HG03378 (cell line): Measurements from ENCODE around the gene ARFGAP1.

ENCODE experiments used
- ATAC-seq: cut with Tn5 transposase; IDR thresholded peaks from one replicate; pipeline ENCODE4 v1.9.1; 2021; ENCODE audit warnings: mild to moderate bottlenecking, moderate library complexity; ENCODE audit not compliant: unreplicated experiment

ARFGAP1 gene

DNA sequence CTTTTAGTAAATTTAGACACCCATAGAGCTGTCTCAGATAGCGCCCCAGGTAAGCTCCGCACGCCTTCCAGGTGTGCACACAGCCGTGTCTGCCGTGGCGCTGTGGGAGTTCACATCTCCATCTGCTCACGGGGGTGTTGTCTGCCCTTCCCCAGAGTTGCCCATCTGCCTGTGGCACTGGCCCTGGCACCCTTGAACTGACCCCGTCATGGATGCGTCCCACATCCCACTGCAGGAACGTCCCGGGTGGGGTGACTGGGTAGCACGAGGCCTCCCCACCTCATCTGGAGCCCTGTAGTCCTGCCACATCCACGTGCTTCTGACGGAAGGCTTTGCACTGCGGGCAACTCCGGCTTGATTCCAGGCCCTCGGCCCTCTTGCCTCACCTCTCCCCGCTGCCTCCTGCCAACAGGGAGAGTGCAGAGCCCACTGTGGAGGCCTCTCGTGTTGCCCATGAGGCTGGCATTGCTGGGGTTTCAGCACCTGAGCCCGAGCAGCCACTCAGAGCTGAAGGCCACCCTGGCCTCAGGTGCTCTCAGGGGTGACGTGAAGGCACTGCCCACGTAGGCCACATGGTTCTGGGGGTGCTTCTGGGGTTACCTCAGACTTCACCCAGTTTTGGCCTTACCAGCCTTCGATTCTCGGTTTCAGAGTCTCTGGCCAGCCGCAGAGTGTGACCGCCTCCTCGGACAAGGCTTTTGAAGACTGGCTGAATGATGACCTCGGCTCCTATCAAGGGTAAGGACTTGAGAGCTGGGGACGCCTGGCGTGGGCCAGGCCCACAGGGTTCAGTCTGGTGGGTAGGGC is 5.1 kb downstream of the ARFGAP1 start:
- no peak for ATAC-seq

DNA sequence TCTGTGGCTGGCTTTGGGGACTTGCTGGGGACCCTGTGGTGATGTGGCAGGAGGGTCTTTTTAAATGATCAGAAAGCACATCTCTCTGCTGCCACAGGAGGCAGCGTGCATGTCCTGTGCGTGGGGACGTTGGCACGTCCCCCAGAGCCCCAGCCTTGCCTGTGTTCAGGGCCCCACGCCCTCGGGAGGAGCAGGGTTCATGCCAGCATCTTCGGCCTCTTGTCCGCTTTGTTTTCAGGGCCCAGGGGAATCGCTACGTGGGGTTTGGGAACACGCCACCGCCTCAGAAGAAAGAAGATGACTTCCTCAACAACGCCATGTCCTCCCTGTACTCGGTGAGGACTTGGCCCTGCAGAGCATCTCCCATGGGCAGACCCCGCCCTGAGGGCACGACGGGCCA is 6.0 kb downstream of the ARFGAP1 start:
- ATAC-seq = no peak

DNA sequence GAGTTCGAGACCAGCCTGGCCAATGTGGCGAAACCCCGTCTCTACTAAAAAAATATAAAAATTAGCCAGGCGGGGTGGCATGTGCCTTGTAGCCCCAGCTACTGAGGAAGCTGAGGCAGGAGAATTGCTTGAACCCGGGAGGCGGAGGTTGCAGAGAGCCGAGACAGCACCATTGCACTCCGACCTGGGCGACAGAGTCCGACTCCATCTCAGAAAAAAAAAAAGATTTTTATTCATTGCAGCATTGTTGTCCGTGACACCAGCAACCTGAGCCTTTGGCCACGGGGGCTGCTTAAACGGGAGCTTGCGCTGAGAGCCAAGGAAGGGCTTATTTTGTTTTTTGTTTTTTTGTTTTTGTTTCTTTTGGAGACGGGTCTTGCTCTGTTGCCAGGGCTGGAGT is 7.3 kb downstream of the ARFGAP1 start:
- no peak for ATAC-seq

DNA sequence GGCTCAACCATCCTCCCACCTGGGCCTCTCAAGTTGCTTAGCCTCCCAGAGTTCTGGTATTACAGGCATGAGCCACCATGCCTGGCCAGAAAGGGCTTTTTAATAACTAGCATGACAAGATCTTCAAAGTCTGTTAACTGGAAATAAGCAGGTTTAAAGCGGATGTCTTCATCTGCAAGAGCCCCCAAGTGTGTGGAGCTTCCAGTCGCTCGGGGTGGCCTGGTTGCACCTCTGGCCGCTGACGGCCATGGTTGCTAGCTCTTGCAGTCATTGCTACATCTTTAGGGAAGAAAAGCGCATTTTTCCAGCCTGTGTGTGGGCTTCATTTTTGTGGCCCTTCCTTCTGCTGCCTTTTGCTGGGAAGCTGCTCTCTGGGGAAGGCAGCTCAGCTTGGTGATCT is 7.8 kb downstream of the ARFGAP1 start:
- no peak for ATAC-seq

DNA sequence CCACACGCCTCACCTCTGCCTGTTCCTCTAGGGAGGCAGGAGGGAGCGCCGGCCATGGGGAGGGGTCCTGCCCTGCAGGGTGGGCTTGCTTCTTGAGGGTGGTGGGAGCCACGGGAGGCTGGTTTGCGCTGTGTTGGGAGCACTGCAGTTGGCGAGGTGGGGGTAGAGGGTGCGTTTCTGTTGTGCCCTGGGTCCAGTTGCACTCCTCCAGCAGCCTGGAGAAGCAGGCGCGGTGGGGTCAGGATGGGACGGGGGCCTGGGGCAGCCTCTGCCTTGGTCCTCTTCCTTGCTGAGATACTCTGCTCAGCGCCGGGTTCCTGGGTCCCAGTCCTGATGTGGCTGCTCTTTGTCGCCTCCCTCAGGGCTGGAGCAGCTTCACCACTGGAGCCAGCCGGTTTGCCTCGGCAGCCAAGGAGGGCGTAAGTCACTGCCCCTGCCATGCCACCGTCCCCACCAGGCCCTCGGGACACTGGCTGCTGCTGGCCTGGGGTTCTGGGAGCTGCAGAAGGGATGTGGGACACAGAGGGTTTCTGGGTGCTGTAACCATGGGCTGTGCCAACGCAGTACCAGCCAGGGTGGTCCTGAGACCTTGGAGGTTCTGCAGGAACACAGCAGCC is 8.4 kb downstream of the ARFGAP1 start:
- ATAC-seq = no peak

DNA sequence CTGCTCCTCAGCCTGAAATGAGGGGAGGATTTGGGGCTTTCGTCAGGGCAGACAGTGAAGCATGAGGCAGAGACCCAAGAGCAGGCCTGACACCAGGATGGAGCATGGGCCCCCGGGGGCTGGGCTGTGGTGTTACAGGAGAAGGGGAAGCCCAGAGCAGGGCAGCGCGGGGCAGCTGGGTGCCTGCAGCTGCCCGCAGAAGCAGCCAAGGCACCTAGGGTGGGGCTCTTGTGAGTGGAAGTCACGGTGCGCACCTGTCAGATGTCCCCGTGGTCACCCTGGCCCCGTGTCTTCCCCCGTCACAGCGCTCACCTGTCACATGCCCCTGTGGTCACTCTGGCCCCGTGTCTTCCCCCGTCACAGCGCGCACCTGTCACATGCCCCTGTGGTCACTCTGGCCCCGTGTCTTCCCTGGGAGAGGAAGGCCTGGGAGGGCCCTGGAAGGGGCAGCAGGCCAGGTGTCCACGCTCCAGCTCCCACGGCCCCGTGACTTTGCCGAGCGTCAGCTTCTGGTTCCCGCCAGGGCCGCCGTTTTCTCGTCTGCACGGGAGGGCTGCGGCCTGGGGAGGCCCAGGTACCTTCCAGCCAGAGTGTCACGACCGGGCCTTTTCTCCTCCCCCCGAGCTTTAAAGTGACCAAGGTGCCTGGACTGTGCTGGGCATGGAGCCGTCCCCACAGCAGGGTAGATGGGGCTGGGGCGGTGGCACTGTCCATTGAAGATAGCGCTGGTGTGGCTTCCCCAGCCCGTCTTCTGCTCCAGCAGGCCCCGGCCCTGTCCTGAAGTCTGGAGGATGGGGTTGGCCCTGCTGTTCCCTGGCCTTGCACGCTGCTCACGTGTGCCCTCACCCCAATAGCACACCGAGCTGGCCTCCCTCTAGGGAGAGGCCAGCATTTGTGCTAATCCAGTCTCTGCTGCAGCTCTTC is 9.4 kb downstream of the ARFGAP1 start:
- no peak for ATAC-seq

DNA sequence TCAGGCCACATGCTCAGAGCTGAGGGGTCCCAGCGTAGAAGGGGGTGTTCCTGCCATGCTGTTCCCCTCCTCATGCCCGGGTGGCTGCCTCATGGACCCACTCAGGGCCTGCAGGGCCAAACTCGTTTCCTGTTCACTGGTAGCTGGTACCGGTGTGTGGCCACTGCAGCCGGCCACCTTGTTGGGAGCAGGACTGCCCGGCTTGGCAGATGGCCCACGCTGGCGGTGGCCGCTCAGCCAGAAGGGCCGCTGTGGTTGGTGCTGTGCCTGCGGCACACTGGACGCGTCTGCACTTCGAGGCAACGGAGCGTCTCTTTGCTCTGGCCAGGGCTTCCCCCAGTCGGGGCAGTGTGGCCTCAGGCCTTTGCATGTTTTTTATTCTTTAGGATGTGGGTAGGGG is 10.3 kb downstream of the ARFGAP1 start:
- ATAC-seq = no peak

DNA sequence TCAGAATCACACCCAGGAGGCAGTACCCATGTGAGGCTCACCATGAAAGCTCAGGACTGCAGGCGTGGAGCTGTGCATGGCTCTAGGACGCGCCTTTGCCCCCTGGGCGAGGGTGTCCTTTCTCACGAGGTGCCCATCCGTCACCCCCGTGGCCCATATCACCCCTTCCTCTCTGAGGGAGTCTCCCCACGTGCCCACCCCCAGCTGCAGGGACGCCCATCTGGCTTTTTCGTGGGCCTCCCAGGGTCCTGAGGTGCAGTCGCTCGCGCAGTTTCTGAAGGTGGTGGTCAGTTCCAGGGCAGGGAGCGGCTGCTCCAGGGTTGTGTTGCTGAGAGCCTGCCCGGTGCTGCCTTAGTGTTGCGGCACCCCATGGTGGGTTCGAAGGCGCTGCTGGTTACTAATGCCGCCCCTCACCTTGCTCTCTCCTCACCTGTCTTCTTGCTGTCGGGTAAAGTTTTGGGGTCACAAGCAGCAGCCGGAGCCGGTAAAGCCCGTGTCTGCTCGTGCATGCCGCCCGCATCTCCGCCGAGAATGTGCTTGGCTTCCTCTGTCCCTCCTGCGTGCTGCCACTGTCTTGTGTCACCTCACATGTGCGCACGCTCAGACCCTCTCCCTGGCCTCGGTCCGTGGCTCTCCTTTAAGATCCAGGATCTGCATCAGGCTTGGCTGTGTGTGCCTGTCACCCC is 10.9 kb downstream of the ARFGAP1 start:
- no peak for ATAC-seq

DNA sequence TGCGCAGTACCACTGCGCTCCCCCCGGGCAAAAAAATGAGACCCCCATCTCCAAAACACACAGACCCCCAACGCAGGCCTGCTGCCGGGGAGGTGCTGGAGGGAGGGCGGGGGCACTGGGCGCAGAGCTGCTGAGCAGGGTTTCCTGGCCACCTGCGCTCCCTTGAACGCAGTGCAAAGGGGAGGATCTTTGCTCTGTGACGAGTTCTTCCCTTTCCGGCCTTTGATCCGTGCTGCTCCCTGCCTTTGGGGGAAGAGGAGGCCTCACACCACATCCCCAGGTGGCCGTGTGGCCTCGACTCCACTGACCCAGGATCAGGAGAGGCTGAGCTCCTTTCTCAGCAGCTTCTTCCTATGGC is 11.4 kb downstream of the ARFGAP1 start:
- no peak for ATAC-seq

DNA sequence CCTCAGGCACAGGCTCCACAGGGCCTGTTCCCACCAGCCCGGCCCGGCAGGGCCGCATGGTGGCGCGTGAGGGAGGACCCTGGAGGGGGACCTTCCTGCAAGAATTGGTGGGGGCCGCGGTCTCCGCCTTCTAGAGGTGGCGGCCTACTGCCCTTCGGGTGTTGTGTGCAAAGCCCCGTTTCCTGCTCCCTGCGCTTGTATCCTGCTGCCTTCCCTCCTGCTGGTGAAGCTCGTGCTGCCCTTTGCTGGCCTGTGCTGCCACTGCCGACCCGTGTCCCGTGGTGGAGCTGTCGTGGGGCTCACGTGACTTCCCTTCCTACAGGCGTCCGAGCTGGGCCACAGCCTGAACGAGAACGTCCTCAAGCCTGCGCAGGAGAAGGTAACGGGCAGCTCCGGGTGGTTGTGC is 11.9 kb downstream of the ARFGAP1 start:
- no peak for ATAC-seq

DNA sequence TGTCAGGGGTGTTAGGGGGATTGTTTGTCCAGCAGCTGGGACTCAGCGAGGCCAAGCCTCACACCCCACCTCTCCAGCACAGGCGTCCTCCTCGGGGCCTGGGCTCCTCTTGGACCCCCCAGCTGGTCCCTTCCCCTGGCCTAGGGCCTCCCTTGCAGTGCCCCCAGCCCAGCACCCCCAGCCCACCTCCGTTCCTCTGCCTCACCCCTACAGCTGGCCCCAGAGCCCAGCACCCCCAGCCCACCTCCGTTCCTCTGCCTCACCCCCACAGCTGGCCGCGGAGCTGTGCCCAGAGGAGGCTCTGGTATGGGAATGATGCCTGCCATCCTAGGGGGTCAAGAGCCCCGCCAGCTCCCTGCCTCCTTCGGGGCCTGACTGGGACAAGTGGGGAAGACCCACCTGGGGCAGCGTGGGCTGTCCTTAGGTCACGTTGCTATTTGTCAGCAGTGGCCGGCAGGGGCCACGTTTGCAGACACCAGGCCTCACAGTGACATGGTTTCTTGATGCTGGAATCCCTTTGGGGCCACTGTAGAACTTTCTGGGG is 12.4 kb downstream of the ARFGAP1 start:
- no peak for ATAC-seq

DNA sequence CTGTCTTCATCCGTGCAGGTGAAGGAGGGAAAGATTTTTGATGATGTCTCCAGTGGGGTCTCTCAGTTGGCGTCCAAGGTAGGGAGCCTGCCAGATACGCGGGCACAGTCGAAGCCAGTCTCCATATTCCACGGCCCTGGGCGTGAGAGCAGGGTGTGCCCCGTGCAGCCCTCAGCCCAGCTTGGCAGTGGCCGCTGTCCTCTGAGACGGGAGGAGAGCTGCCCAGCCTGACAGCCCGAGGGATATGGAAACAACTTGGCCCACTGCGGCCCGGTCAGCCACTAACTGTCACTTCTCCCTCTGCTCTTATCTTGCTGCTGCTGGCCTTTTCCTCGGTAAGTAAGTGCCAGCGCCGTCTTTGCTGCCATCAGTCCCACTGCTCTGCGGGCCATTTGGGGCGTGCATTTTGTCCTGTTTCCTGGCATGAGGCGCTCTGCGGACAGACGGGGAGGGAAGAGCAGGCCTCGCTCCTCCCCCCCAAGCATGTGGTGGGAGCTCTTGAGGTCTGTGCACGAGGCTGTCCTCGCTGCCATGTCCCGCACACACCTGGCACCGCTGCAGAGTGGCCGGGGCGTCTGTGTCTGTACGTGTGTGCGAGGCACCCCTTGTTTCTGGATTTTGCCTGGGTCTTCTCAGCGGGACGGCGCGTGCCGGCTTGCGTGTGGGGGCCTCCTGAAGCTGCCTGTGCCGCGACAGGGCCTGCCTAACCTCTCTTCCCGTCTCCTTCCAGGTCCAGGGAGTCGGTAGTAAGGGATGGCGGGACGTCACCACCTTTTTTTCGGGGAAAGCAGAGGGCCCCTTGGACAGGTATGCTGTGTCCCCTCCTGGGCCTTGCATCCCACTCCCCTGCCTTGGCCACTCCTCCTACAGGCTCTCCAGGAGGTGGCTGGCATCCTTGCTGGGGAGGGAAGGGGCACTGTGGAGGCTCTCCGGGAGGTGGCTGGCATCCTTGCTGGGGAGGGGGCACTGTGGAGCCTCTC is 13.3 kb downstream of the ARFGAP1 start:
- no peak for ATAC-seq

DNA sequence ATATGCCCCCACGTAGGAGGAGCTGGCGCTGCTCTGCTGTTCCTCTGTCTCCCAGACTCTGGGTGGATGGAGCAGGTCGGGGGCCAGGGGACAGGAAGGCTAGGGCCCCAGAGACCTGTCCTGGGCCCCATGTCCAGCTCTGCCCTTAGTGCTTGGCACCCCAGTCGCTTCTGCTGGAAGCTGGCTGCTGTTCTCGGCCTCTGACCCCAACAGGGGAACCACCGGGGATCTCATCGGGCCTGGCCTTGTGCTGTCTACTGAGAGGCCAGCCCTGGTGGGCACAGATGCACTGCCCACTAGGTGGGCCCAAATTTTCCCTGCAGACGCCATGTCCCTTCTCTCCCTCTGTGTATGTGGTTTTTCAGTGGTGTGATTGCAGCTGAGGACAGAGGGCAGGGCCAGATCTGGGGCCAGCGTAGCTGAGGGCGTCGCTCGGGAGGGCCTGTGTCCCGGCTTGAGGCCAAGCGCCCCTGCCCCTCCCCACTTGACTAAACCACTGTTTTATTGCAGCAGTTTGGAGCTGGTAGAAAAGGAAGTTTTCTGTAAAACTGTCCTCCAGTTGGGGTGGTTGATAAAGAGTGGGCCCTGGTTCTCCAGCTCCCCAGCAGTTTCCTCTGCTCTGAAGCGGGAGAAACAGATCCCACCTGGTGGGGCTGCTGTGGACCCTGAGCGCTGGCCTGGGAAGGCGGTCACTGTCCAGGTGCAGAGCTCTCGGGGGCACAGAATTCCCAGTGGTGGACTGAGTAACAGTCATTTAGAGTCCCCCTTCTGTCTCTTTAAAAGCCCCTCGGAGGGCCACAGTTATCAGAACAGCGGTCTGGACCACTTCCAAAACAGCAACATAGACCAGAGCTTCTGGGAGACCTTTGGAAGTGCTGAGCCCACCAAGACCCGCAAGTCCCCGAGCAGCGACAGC is 14.4 kb downstream of the ARFGAP1 start:
- no peak for ATAC-seq

DNA sequence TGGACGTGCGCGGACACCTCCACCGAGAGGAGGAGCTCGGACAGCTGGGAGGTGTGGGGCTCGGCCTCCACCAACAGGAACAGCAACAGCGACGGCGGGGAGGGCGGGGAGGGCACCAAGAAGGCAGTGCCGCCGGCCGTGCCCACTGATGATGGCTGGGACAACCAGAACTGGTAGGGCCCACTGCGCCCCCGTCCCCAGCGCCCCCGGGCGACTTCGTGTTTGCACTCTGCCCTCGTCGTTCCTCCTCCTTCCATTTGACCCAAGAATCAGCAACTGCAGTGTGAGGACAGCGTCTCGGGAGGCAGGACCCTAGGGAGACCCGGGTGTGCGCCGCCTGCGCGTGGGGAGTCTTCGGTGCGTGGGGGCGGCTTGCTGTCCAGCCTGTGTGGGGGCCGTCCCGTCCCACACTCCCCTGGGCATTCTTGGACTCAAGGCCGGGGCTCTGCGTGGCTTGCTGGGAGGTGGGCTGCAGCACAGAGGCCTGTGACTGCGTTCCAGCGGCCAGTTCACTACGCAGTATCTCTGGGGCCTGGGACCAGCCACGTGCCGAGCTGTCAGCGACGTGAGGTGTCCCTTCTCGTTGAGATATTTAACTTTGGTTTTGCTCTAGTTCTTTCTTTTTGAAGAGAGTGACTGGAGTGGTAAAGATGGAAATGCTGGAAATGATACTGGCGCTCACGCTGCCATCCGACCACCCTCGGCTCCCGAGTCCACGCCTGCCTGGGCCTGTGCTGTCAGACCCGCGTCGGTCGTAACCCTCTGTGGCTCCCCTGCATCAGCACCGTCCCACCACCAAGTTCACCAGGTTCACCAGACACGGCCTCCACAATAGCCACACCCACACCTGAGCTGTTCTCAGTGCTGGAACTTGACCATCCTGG is 15.3 kb downstream of the ARFGAP1 start:
- ATAC-seq = no peak

DNA sequence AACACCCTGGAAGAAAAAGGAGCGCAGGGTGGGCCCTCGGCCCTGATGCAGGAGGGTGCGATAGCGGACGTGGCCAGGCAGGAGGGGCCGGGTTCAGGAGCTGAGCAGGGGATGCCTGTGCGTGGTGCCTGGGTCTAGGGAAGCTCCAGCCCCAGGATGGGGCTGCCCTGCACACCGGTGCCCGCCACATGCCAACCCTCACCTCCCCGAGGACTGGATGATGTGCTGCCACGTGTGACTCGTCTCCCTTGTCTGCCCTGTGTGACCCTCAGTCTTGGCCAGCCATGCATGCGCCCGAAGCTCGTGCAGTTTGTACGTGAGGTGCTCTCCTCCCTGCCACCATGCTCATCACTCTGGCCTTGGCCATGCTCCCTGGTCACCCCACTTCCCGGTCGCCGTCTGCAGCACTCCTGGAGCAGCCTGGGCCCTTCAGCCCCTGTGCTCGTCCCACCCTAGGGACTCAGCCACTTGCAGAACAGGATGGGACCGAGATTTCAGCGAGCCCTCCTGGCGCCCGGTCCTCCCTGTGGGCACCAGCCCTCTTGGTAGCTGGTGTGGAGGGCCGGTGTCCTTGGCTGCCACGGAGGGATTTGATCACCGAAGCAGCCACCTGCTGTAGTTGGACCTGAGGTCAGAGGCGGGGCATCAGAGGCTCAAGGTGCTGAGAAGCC is 16.1 kb downstream of the ARFGAP1 start:
- ATAC-seq = no peak

DNA sequence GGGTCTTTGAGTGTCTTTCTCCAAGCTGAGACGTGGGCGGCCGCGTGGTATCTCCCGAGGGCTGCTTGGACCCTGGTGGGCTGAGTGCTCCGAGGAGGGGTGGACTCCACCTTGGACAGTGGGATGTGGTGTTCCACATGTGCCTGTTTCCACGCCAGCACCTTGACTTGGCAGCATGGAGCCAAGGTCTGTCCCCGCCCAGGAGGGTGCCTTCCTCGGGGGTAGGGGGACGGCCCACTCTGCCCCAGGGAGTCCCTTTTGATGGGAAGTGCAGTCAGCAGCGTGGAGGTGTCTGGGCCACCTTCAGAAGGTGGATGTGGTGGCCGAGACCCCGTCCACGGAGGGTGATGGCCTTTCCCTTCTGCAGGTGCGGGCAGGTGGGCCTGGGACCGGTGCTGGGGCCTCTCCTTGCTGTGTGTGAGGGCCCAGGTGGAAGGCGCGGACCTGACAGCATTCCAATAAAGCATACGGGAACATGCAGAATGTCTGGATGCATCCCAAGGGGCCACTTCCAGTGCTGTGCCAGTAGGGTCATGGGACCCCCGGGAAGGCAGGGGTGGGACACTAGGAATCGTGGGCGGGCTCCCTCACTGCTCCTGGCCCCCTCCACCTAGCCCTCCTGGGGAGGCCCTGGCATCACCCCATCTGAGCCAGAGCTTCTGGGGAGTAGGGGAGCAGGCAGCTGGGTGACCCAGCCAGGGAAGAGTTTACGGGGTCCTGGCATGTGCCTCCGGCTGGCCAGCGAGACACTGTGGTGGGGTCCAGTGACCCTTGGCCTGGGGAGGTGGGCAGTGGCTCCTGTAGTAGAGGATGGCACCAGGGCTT is 16.9 kb downstream of the ARFGAP1 start:
- ATAC-seq = no peak
